Trophoblast cell (in vitro differentiated cells and primary cell): ENCODE results near the gene COL5A1.

Experiments
- DNase-seq, 2 donors: peaks; one replicate each; pipeline ENCODE4 v3.0.0-alpha.2; 2016
- H2AFZ ChIP-seq: 2 replicates; pipeline ENCODE4 v1.6.1; 2013; ENCODE audit warnings: low read length, moderate library complexity, mild to moderate bottlenecking; ENCODE audit not compliant: insufficient read depth, poor library complexity
- H2AK5ac ChIP-seq: 2 replicates; pipeline ENCODE4 v1.6.1; 2013; ENCODE audit warnings: mild to moderate bottlenecking, low read length
- H2BK120ac ChIP-seq: 2 replicates; pipeline ENCODE4 v1.6.1; 2013; ENCODE audit warnings: low read length, mild to moderate bottlenecking, moderate library complexity; ENCODE audit not compliant: insufficient read depth, poor library complexity
- H2BK12ac ChIP-seq: 2 replicates; pipeline ENCODE4 v1.6.1; 2013; ENCODE audit warnings: mild to moderate bottlenecking, low read length, moderate library complexity
- H2BK5ac ChIP-seq: 2 replicates; pipeline ENCODE4 v1.6.1; 2013; ENCODE audit warnings: low read length, low read depth, moderate library complexity, mild to moderate bottlenecking; ENCODE audit not compliant: poor library complexity
- H3K14ac ChIP-seq: 2 replicates; pipeline ENCODE4 v1.6.1; 2013; ENCODE audit warnings: mild to moderate bottlenecking, low read length
- H3K18ac ChIP-seq: 2 replicates; pipeline ENCODE4 v1.6.1; 2013; ENCODE audit warnings: mild to moderate bottlenecking, low read length
- H3K23ac ChIP-seq: 2 replicates; pipeline ENCODE4 v1.6.1; 2013; ENCODE audit warnings: low read length
- H3K27ac ChIP-seq: 2 replicates; pipeline ENCODE4 v1.5.1; 2013; ENCODE audit warnings: low read depth, mild to moderate bottlenecking, inconsistent platforms, low read length, moderate library complexity
- H3K27me3 ChIP-seq: 2 replicates; pipeline ENCODE4 v1.6.1; 2013; ENCODE audit warnings: inconsistent platforms, mild to moderate bottlenecking, low read length, moderate library complexity; ENCODE audit not compliant: insufficient read depth
- H3K36me3 ChIP-seq, 2 experiments: 1 replicate in 1 of 2; 2 replicates in 1 of 2; pipeline ENCODE4 v1.6.1; 2013; ENCODE audit warnings: low read length in 2 of 2, mild to moderate bottlenecking in 2 of 2, moderate library complexity in 1 of 2; ENCODE audit not compliant: insufficient read depth in 2 of 2, control insufficient read depth in 1 of 2
- H3K4ac ChIP-seq: 2 replicates; pipeline ENCODE4 v1.6.1; 2013; ENCODE audit warnings: low read depth, mild to moderate bottlenecking, low read length, moderate library complexity
- H3K4me1 ChIP-seq, 2 experiments: 1 replicate in 1 of 2; 2 replicates in 1 of 2; pipeline ENCODE4 v1.6.1; 2013; ENCODE audit warnings: low read length in 2 of 2, mild to moderate bottlenecking in 2 of 2, moderate library complexity in 1 of 2; ENCODE audit not compliant: insufficient read depth in 2 of 2, control insufficient read depth in 1 of 2
- H3K4me2 ChIP-seq: 2 replicates; pipeline ENCODE4 v1.6.1; 2013; ENCODE audit warnings: inconsistent platforms, mild to moderate bottlenecking, low read length, moderate library complexity
- H3K4me3 ChIP-seq: 2 replicates; pipeline ENCODE4 v1.5.1; 2013; ENCODE audit warnings: mild to moderate bottlenecking, low read depth, low read length, inconsistent platforms
- H3K79me1 ChIP-seq: one replicate; pipeline ENCODE4 v1.6.1; 2013; ENCODE audit warnings: low read length
- H3K79me2 ChIP-seq: 2 replicates; pipeline ENCODE4 v1.6.1; 2013; ENCODE audit warnings: low read length, mild to moderate bottlenecking; ENCODE audit not compliant: control insufficient read depth, insufficient read depth, poor library complexity
- H3K9ac ChIP-seq: 2 replicates; pipeline ENCODE4 v1.6.1; 2013; ENCODE audit warnings: mild to moderate bottlenecking, low read length
- H3K9me3 ChIP-seq: 2 replicates; pipeline ENCODE4 v1.6.1; 2013; ENCODE audit warnings: low read depth, mild to moderate bottlenecking, control low read depth, inconsistent platforms, low read length; ENCODE audit not compliant: insufficient read depth
- H4K12ac ChIP-seq: 2 replicates; pipeline ENCODE4 v1.6.1; 2013; ENCODE audit warnings: low read depth, mild to moderate bottlenecking, low read length, moderate library complexity
- H4K8ac ChIP-seq: 2 replicates; pipeline ENCODE4 v1.6.1; 2013; ENCODE audit warnings: low read depth, mild to moderate bottlenecking, low read length, moderate library complexity
- H4K91ac ChIP-seq: one replicate; pipeline ENCODE4 v1.6.1; 2013; ENCODE audit warnings: low read depth, mild to moderate bottlenecking, low read length, moderate library complexity
- WGBS: extraction: QIAGEN DNeasy Blood & Tissue Kit; methylation state at CpG from one replicate; pipeline ENCODE4 v1.1.7; 2013; ENCODE audit warnings: missing lambda C conversion rate; ENCODE audit not compliant: insufficient read length, insufficient coverage; ENCODE audit errors: extremely low coverage; 5-methylcytosine and 5-hydroxymethylcytosine counted together

The COL5A1 gene

GRCh38 chr9:134812343-134812673 is 170.7 kb downstream of the COL5A1 start:
- Histone ChIP-seq H4K91ac (no peak overlapping the region), H2BK5ac (no peak overlapping the region), H3K9ac (no peak overlapping the region), H4K8ac (no peak overlapping the region), H3K27me3 (no peaks in the 10 kb centered on the region), H3K4me2 (no peak overlapping the region), H3K9me3 (peaks cover 2% of the 10 kb centered on the region), H3K79me1 (no peaks in the 10 kb centered on the region), H2AK5ac (no peak overlapping the region), H2AFZ (no peak overlapping the region), H3K27ac (no peak overlapping the region), H2BK12ac (no peak overlapping the region), H2BK120ac (no peak overlapping the region), H3K4ac (no peak overlapping the region), H3K79me2 (no peaks in the 10 kb centered on the region), H3K4me3 (no peak overlapping the region), H3K18ac (no peak overlapping the region), H3K4me1 (no peaks in the 10 kb centered on the region), H3K36me3 (peaks cover 84 to 97% of the 10 kb centered on the region in 2 experiments), H3K23ac (no peak overlapping the region), H4K12ac (no peak overlapping the region), H3K14ac (no peak overlapping the region)
- no CpG with 5 or more reads among the region's 11 CpGs for whole genome bisulfite sequencing
- no peak for DNase-seq

- H3K36me3 ChIP-seq = peaks cover 91 to 97% of the 10 kb centered on the region in 2 experiments
- H3K9ac ChIP-seq = no peak overlapping the region
- no peak overlapping the region for H4K12ac ChIP-seq
- H4K91ac ChIP-seq = no peak overlapping the region
- peaks cover 2% of the 10 kb centered on the region for H3K9me3 ChIP-seq
- H3K4me3 ChIP-seq = peak overlapping the region; percentile 19
- no peak overlapping the region for H2BK12ac ChIP-seq
- no peak overlapping the region for H4K8ac ChIP-seq
- H3K79me2 ChIP-seq = no peaks in the 10 kb centered on the region
- no CpG with 5 or more reads among the region's 19 CpGs for WGBS
- H2AFZ ChIP-seq = no peak overlapping the region
- DNase-seq = no peak
- no peaks in the 10 kb centered on the region for H3K27me3 ChIP-seq
- H3K79me1 ChIP-seq = no peaks in the 10 kb centered on the region
- no peak overlapping the region for H3K27ac ChIP-seq
- H3K18ac ChIP-seq = no peak overlapping the region
- no peak overlapping the region for H2BK5ac ChIP-seq
- H3K23ac ChIP-seq = no peak overlapping the region
- H3K4me2 ChIP-seq = no peak overlapping the region
- H2AK5ac ChIP-seq = no peak overlapping the region
- H3K4ac ChIP-seq = no peak overlapping the region
- no peak overlapping the region for H2BK120ac ChIP-seq
- no peaks in the 10 kb centered on the region for H3K4me1 ChIP-seq
- no peak overlapping the region for H3K14ac ChIP-seq
Observed at GRCh38 chr9:134813841-134814240, 172.2 kb downstream of the COL5A1 start.

GRCh38 chr9:134814598-134815215 is 173.1 kb downstream of the COL5A1 start:
- Histone ChIP-seq H3K9me3 (peaks cover 2% of the 10 kb centered on the region), H3K4me3 (no peak overlapping the region), H4K12ac (no peak overlapping the region), H4K8ac (no peak overlapping the region), H2AK5ac (no peak overlapping the region), H2AFZ (no peak overlapping the region), H2BK12ac (no peak overlapping the region), H3K4me1 (no peaks in the 10 kb centered on the region), H3K23ac (no peak overlapping the region), H3K79me1 (no peaks in the 10 kb centered on the region), H3K27ac (no peak overlapping the region), H2BK120ac (no peak overlapping the region), H4K91ac (no peak overlapping the region), H3K14ac (no peak overlapping the region), H3K79me2 (no peaks in the 10 kb centered on the region), H3K27me3 (no peaks in the 10 kb centered on the region), H3K4ac (no peak overlapping the region), H3K9ac (no peak overlapping the region), H3K4me2 (no peak overlapping the region), H2BK5ac (no peak overlapping the region), H3K36me3 (peaks cover 92 to 98% of the 10 kb centered on the region in 2 experiments), H3K18ac (no peak overlapping the region)
- no CpG with 5 or more reads among the region's 16 CpGs for WGBS
- peak; percentile 59 to 71 for DNase-seq

GRCh38 chr9:134815435-134816214 is 174.0 kb downstream of the COL5A1 start:
- H2AK5ac ChIP-seq = no peak overlapping the region
- H3K4me3 ChIP-seq = no peak overlapping the region
- no peak overlapping the region for H2BK5ac ChIP-seq
- H4K91ac ChIP-seq = no peak overlapping the region
- H3K23ac ChIP-seq = no peak overlapping the region
- H2BK12ac ChIP-seq = no peak overlapping the region
- H3K36me3 ChIP-seq = peaks cover 95 to 100% of the 10 kb centered on the region in 2 experiments
- H3K27me3 ChIP-seq = no peaks in the 10 kb centered on the region
- no peak overlapping the region for H4K12ac ChIP-seq
- no peak overlapping the region for H2AFZ ChIP-seq
- H3K4me2 ChIP-seq = no peak overlapping the region
- WGBS = no CpG with 5 or more reads among the region's 16 CpGs
- H3K4me1 ChIP-seq = no peaks in the 10 kb centered on the region
- H3K79me1 ChIP-seq = no peaks in the 10 kb centered on the region
- no peak overlapping the region for H4K8ac ChIP-seq
- no peak for DNase-seq
- no peak overlapping the region for H3K9ac ChIP-seq
- H3K9me3 ChIP-seq = peaks cover 5% of the 10 kb centered on the region
- no peak overlapping the region for H2BK120ac ChIP-seq
- no peak overlapping the region for H3K14ac ChIP-seq
- H3K18ac ChIP-seq = no peak overlapping the region
- no peaks in the 10 kb centered on the region for H3K79me2 ChIP-seq
- no peak overlapping the region for H3K27ac ChIP-seq
- H3K4ac ChIP-seq = no peak overlapping the region
